Stimulated activated CD8-positive, alpha-beta memory T cell treated with anti-CD3 and anti-CD28 coated beads, Interleukin-15, amount 100 ng/mL, for 48 hours (primary cell): ENCODE results near the gene GP1BA.
A peak's percentile ranks its signal among the peaks of the same experiment; 100 is the strongest.

Source experiments
- DNase-seq, 2 donors: peaks; one replicate each; pipeline ENCODE4 v3.0.0-alpha.2; 2020; ENCODE audit warnings: low read depth in 2 of 2

The GP1BA gene

DNA sequence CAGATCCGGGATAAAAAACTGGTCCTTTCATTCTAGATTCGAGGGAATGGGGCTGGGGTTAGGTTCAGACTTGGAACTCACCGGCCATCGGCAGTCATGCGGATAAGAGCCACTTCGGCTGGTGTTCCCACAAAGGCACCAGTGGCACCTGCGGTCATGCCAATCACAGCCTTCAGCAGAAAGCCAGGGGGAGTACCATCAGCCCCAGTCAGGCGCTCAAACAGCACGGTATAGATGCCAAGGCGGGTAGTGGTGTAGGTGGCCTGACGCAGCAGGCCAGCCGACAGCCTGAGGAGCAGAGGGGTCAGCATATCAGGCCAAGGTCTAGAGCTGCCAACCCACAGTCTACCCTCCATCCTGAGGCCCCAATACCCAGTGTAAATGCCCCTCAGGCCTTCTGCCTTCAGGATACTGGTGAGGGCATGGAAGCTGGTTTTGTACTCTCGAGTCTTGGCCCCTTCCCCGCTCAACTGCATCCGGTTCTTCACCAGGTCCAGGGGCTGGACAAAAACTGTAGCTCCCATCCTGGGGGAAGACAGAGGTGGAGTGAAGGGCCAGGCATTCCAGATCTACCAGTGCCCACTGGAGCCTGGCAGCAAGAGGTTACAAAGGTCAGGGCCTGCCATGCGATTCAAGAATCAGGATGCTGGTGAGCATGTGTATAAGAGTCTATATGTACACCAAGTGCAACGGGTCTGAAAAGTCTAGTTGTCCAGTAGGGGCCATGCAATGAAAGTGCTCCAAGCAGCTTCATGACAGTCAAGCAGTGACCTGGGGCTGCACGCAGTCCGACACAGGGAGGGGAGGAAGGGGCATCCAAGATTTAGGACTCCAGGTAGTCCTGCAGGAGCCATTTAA is 6.8 kb downstream of the GP1BA start:
- DNase-seq: no peak

DNA sequence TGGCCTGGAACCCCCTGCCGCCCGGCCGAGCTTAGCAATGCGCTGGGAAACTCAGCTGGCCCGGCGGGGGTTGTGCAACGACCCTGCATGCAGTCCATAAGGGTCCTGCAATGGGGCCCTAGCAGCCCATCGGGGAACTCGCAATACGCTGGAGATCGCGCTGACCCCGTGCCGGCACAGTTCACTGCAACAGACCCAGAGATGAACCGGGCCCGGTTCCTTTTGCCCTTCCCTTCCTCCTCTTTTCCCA is 7.4 kb downstream of the GP1BA start:
- DNase-seq: no peak

DNA sequence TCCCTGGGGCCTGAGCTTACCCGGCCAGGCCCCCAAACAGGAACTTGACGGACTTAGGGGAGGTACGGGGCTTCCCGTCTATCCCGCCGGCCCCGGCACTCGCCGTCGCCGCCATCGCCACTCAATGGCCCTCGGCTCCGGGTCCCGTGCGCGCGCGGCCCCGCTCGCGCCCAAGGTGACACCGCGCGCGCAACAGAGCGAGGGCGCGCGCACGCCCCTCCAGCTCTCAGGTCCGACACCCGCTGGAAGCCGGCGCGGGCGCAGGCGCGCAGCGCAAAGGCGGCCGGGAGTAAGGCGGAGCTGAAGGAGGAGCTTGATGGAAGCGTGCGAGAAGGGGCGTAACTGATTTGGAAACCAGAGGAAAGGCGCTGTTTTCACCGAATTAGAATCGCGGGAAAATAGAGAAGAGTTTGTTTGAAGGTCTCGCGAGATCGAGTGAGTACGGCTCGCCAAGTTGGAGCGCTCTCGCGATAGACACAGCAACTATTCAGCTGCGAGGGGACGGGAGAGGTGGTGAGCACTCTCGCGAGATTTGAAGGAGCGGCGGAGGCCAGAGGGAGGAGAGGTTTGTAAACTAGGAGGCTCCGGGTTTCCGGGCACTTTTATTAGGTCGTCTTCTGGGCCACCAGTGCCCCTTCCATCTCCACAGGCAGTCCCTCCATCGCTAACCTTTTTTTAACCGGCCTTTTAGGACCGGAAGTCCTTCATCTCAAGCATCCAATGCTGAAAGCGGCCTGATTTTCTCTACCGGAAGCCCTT is 7.9 kb downstream of the GP1BA start, which contains the start of the genes RNF167 and SLC25A11:
RNF167 (plus strand) TSS at position 473 of the 759 bp plus-strand sequence. CDS start 642 bp downstream, outside the sequence.
SLC25A11 (minus strand) TSS at position 251 of the 759 bp plus-strand sequence; CDS start at position 115, 136 bp downstream.
- DNase-seq: peak; percentile 95 to 97

DNA sequence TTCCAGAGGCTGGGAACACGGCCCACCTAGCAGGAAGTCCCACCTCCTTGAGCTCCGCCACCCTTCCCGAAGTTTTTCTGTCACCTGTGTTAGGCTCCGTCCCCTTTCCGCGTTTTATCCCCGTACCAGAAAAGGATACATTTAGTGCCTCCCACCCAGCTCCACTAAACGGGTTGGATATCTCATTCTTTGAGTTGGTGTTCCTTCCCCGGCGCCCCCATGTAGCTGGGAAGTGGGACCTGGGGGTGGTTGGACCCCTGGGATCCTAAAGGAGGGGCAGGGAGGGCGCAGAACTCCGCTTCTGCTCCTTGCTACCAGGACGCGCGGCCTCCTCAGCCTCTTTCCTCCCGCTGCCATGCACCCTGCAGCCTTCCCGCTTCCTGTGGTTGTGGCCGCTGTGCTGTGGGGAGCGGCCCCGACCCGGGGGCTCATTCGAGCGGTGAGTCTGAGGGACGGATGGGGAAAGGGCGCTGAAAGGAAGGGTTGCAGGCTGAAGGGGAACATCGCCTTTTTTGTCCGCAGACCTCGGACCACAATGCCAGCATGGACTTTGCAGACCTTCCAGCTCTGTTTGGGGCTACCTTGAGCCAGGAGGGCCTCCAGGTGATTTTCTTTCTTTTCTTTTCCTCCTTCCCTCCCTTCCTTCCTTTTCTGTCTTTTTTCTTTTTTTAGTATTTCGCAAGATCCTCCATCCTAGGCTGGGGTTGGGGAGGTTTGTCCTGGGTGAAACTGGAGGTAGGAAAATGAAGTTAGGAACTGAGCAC is 8.7 kb downstream of the GP1BA start:
- DNase-seq: peak in 1 of 2 donors; percentile 32

DNA sequence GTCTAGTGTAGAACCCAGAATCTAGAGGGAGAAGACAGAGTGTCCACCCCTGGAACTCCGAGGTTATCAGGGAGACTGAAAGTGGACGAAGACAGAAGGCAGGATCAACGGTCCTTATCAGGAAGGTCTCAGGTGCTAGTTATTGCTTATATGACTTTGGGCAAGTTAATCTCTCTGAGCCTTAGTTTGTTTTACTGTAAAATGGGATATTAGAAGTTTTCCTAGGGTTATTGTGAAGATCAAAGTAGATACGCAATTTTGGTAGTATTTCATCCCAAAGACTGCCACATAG is 9.2 kb downstream of the GP1BA start:
- no peak for DNase-seq

DNA sequence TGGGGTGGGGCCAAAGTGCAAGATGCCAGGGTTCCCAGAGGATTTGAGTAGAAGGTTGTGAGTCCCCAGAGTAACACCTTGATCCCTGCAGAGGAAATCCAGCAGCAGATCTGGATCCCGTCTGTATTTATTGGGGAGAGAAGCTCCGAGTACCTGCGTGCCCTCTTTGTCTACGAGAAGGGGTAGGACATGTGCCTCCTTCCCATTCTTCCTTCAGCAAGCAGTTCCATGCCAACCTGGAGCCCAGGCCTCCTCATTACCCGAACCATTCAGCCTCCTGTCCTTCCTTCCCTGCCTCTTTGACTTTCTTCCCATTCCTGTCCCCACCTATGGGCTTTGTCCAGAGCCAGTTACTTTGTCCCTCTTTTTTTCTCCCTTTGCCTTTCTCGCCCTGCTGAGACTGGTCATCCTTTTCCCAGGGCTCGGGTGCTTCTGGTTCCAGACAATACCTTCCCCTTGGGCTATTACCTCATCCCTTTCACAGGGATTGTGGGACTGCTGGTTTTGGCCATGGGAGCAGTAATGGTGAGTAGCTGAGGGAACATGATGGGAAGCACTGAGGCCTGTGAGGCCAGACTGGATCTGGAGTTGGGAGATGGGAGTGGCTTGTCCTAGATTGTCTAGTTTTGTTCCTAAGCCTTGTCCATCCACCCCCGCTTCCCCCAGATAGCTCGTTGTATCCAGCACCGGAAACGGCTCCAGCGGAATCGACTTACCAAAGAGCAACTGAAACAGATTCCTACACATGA is 10.9 kb downstream of the GP1BA start:
- no peak for DNase-seq

DNA sequence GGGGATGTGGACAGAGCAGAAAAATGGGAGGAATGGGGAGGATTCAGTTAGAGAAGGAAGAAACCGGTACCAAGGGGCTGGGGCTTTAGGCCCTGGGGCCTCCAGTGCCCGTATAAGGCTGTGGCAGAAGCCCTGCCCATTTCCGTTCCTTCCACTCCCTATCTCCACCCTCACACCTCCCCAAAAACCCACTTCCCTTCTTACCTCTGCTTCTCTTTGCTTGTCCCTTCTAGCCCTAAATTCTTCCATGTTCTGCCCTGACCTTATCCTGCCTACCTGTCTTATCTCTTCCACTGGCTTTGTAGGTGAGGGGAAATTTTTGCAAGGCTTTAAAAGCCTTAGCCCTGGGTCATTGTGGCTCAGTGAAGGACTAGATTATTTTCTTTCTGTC is 12.1 kb downstream of the GP1BA start:
- DNase-seq: peak in 1 of 2 donors; percentile 41

DNA sequence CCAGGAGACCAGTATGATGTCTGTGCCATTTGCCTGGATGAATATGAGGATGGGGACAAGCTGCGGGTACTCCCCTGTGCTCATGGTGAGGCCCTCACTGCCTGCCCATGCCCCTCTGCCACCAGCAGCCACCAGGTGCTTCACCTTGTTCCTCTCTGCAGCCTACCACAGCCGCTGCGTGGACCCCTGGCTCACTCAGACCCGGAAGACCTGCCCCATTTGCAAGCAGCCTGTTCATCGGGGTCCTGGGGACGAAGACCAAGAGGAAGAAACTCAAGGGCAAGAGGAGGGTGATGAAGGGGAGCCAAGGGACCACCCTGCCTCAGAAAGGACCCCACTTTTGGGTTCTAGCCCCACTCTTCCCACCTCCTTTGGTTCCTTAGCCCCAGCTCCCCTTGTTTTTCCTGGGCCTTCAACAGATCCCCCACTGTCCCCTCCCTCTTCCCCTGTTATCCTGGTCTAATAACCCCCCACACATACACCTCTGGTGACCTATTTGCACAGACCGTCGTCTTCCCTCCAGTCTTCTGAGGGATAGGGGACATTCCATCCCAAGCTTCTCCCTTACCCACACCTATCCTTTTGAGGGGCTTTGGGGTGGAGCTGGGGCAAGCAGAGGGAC is 12.6 kb downstream of the GP1BA start:
- no peak for DNase-seq

DNA sequence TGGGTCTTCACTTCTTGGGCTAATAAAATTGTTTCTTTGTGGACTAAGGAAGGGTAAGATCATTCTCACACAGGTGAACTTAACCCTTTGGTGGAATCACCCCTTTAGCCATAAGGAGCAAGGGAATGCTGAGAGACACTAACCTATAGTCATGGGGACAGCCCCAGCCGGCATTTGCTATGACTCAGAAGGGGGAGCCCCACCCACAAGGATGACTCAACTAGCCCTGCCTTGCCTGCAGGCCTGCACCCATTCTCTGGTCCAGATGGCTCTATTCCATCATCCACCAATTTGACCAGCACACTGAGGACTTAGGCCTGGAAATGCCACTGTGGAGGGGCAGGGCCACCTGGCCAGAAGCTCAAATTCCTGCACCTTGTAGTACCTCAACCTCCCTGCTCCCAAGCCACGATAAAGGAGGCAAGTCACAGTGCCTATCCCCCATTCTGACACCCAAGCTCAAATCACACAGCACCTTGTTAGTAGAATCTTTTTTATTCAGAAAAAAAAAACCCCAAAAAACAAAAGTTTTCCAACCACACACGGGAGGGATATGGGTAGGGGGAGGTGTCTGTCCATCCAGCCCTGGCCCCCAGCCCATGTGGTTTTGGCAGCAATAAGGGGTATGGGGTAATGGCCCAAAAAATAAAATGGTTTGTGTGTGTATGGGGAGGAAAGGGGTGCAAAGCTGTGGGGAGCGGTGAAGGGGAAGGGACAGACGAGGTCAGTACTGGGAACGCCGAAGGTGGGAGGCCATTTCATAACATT is 13.3 kb downstream of the GP1BA start:
- peak; percentile 82 to 83 for DNase-seq

DNA sequence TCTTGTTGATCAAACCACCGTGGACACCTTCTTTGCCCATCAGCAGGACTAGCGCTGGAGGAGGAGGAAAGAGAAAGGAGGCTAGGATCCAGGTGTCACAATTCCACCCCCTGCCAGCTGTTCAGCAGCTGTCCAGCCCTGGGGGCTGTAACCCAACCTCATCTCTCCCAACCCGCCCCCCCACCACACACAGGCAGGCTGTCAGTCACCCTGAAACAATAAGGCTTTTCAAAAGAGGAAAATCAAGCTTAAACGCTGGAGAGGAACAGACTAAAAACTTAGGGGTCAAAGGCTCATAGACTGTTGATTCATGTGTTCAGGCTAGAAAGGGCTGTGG is 13.8 kb downstream of the GP1BA start:
- no peak for DNase-seq

DNA sequence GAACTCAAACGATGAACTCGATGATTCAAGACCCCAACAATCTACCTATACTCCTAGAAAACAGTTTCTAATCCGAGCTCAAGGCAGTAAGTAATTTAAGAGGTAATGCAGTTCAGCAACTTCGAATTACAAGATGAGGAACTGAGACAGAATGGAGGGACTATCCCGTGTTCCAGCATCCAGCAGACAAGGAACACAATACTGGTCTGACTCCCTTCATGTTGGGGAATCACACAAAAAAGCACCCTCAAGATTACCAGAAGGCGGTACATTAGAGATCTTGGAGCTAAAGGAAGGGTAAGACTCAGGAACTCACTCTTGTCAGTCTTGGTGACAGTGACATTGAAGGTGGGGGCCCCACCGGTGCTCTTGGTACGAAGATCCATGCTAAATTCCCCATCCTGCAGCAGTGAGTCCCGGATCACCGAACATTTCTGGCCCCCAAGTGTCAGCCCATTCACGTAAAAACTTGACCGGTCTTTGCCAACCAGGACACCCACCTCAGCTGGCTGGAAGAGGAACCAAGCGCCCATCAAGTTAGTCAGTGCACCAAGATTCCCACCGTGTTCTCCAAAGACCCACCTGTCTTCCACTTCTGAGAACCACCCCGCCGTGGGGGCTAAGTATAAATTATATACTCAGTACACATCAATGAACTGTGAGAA is 14.4 kb downstream of the GP1BA start:
- DNase-seq: no peak

DNA sequence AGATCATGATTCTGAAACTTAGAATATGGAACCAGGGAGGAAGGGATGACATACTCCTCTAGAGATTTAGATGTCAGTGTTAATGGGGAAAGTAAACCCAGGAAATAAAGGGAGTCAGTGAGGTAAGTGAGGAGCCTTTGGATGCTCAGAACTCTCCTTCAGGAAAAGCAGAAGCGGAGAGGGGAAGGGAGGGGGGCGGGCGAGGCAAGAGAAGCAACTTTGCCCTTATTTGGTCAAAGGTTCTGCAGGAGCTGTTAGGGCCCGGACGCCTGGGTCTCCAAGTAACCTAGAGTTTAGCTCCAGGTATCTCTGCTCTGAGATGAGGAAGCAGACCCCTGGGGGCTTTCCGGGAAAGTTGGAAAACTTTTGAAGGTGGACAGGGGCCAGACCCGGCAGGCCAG is 14.9 kb downstream of the GP1BA start:
- DNase-seq: no peak

DNA sequence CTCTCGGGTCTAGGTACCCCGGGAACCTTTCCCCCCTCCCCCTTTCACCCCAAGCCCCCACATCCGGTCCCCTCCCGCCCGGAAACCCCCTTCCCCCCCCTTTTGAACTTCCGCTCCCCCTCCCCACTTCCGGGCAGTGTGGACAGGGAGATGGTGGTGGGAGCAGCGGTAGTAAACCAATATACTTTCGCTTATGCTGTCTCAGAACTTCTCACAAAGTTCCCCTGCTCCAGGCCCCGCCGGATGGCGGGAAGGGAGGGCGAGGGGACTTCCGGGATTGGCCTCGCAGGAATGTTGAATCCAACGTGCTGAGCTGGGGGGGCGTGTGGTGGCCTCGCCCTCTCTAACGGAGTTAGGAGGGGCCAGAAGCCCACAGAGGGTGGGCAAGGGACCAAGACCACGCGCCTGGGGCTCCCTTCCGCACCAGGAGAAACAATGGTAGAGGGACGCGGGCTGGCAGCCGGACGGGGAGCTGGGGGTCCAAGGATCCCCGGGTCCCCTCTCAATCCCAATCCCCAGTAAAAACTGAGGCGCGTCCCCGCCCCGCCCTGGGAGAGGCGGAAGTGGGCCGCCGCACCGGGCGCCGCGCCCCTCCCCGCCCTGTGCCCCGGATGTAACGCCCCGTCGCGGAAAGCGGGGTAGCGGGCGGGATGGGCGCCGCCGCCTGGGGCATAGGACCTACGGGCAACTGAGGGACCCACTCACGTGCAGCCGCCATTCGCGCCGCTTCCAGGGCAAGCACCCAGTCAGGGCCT is 15.5 kb downstream of the GP1BA start:
- peak; percentile 60 to 64 for DNase-seq

DNA sequence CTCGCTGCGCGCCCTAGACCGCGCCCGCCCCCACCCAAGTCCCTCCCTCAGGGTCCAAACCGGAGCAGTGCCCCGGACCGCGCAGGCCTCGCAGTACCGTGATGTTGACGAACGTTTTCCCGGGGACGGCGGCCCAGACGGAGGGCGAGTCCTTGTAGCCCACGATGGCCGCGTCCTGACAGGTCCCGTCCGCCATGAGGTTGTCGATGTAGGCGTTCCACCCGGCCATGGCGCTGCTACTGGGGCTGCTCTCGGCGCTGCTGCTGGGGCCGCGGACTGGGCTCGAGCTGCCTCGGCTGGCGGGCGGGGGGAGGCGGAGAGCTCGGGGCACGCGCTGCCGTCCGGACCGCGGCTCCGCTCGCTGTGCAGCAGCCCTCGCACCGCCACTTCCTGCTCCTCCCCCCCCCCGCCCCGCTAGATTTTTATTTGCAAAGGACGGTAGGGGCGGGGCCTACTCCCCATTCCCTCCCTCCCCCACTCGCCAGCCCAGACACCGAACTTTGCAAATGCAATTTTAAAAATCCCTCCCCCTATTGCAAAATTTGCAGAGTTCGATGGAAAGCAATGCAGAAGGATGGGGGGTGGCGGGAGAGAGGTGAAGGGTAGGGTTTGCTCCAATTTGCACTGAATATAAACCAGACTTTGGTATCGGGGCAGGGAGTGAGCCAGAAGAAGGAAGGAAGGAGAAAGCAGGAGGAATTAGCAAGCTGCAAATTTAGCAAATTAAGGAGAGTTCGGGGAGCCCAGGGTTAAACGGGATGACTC is 16.3 kb downstream of the GP1BA start, which contains the start of gene PFN1:
PFN1 (minus strand) TSS at position 365 of the 765 bp plus-strand sequence; CDS start at position 229, 136 bp downstream.
- DNase-seq: peak; percentile 84

DNA sequence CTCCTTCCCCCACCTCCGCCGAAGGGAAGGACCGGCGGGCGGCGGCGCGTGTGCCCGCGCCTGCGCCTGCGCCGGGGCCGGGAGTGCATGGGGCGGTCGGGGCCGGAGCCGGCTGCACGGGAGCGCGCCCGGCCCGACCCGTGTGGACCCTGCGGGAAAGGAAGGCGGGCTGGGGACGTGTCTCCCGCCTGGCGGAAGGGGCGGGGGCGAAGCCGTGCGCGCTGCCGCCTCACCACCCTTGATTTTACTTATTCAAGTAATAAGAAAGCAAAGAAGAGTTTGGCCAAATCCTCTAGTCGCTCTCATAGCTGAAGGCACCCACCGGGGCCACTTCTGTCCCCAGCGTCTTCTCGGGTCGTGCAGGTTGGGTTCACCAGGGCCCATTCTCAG is 16.8 kb downstream of the GP1BA start:
- peak; percentile 76 to 78 for DNase-seq

DNA sequence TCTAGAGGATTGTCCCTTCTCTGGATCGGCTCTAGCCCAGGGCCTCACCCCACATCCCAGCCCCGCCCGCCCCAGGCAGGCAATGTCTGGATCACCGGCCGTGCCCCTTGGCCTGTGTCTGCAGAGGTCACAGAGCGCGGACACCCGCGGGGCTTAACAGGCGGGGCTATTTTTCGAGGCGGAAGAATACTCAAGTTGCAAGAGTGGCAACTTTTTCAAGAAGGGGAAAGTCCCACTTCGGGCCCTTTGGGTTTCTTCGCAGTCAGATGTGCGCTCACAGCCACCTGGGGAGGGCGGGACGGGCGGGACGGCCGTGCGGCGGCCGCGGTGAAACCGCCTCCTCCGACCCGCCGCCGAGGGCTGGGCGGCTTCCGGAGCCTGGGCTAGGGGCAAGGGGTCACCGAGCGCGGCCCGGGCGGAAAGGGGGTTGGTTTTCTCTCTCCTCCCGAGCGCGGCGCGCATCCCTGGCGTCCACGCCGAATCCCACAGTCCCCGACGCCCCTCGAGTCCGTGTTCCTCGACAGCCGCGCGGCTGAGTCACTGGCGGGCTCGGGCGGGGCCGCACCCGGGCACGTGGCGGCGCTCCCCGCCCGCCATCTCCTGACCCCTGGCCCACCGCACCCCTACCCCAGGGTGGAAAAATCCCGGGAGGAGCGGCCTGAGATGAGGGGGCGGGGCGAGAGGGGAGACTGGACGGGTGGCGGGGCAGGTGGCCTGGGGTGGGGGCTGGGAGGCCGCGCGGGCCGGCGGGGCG is 17.4 kb downstream of the GP1BA start:
- peak; percentile 64 to 75 for DNase-seq

DNA sequence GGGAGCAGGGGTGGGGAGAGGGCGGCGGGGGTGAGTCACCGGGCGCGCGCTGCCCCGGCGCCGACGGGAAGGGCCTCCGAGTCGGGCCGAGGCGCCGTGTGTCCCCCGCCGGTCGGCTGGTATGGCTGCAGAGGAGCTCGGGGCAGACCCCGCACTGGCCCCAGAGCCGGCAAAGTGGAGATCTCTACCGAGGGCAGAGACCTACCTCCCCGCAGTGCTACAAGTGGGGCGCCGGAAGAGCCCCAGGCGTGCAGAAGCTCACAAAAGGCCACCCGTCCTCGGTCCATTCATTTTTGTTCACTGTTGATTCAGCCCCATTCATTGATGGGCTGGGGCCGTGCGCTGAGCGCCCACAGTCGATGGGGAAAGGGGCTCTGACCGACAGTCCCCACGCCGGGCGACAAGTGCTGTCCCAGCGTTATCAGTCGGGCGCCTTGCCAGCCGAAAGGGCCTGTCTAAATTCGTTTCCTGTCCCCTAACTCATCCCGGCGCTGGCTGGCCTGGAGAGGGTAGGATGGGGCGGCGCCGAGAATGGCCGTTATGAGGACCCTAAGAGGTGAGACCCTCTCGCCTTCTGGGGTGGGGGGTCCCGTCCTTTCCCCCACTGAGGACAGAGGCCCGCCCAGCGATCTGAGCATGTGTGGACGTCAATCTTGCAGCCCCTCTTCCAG is 18.1 kb downstream of the GP1BA start:
- DNase-seq: no peak
